LNCaP clone FGC (cell line): ENCODE measurements around the gene OR8B8.

Source experiments
- DNase-seq: peaks from one replicate; pipeline ENCODE4 v3.0.0-alpha.2; 2011; ENCODE audit warnings: low read depth
- H3K4me3 ChIP-seq: 2 replicates; pipeline ENCODE4 v1.5.1; 2011; ENCODE audit warnings: mild to moderate bottlenecking, low read depth, low read length, control low read depth
- TF ChIP-seq, protein P1 (sequence below): IDR thresholded peaks from 2 replicates; pipeline ENCODE4 v1.5.1; 2012; ENCODE audit warnings: mild to moderate bottlenecking; ENCODE audit not compliant: control insufficient read depth, insufficient read depth; ENCODE audit errors: extremely low read depth

The OR8B8 gene

DNA sequence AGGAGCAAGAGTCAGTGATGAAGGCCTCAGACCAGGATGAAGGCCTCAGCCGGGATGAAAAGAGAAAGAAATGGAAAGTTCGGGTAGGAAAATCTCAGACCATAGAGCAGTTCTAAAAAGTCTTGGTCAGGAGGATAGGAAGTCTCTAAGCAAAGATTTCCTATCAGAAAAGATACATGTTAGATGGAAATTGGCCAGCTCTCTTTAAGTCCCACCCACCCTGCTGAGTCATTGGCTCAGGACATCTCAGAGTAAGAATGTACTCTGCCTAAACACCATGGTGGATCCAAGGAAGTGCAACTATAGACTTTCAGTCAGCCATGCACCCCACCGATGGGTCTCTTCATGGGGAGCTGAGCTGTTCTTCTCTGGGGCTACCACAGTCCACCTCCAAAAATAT is 51.1 kb downstream of the OR8B8 start:
- TF ChIP-seq, protein P1, sequence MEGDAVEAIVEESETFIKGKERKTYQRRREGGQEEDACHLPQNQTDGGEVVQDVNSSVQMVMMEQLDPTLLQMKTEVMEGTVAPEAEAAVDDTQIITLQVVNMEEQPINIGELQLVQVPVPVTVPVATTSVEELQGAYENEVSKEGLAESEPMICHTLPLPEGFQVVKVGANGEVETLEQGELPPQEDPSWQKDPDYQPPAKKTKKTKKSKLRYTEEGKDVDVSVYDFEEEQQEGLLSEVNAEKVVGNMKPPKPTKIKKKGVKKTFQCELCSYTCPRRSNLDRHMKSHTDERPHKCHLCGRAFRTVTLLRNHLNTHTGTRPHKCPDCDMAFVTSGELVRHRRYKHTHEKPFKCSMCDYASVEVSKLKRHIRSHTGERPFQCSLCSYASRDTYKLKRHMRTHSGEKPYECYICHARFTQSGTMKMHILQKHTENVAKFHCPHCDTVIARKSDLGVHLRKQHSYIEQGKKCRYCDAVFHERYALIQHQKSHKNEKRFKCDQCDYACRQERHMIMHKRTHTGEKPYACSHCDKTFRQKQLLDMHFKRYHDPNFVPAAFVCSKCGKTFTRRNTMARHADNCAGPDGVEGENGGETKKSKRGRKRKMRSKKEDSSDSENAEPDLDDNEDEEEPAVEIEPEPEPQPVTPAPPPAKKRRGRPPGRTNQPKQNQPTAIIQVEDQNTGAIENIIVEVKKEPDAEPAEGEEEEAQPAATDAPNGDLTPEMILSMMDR = no peak
- no peak for DNase-seq
- H3K4me3 ChIP-seq = no peak overlapping the region
